ENCODE results near the gene SRSF2.
A peak's percentile ranks its signal among the peaks of the same experiment; 100 is the strongest.
"Not testable (repeated sequence)": the region's sequence is repeated elsewhere in the genome, so short reads cannot be mapped to it uniquely, and the experiment has no call there.

The SRSF2 gene

GRCh38 chr17:76737082-76737675 is at the start of gene SRSF2:
Gene SRSF2 (minus strand): TSS chr17:76737331. CDS start chr17:76737160, 171 bp downstream.
- peak; percentile 100 for DNase-seq

GRCh38 chr17:76784926-76785325 is 47.8 kb upstream of the SRSF2 start:
- DNase-seq: no peak

- no peak for DNase-seq
Measured at GRCh38 chr17:76783146-76783545, 46.0 kb upstream of the SRSF2 start.

GRCh38 chr17:76781056-76781982 is 44.2 kb upstream of the SRSF2 start:
- no peak for DNase-seq

GRCh38 chr17:76775021-76775600 is 38.0 kb upstream of the SRSF2 start:
- no peak for DNase-seq

- peak; percentile 38 for DNase-seq
Measured at GRCh38 chr17:76772842-76773525, 35.9 kb upstream of the SRSF2 start.

GRCh38 chr17:76758570-76758969 is 21.4 kb upstream of the SRSF2 start:
- DNase-seq: no peak

GRCh38 chr17:76757256-76757655 is 20.1 kb upstream of the SRSF2 start:
- no peak for DNase-seq

GRCh38 chr17:76755285-76755684 is 18.2 kb upstream of the SRSF2 start:
- no peak for DNase-seq

- DNase-seq: no peak
Measured at GRCh38 chr17:76753061-76753961, 16.2 kb upstream of the SRSF2 start.

- no peak for DNase-seq
Measured at GRCh38 chr17:76752006-76752405, 14.9 kb upstream of the SRSF2 start.

- no peak for DNase-seq
Measured at GRCh38 chr17:76751416-76751993, 14.4 kb upstream of the SRSF2 start.

- DNase-seq: no peak
Measured at GRCh38 chr17:76748657-76749056, 11.5 kb upstream of the SRSF2 start.

- no peak for DNase-seq
Measured at GRCh38 chr17:76747716-76748363, 10.7 kb upstream of the SRSF2 start.

GRCh38 chr17:76745785-76746184 is 8.7 kb upstream of the SRSF2 start:
- DNase-seq: not testable (repeated sequence)

GRCh38 chr17:76744747-76745146 is 7.6 kb upstream of the SRSF2 start:
- no peak for DNase-seq

GRCh38 chr17:76742958-76743357 is 5.8 kb upstream of the SRSF2 start:
- DNase-seq: no peak

- DNase-seq: peak; percentile 39
Measured at GRCh38 chr17:76740329-76741118, 3.4 kb upstream of the SRSF2 start.

- DNase-seq: not testable (repeated sequence)
Measured at GRCh38 chr17:76739568-76740115, 2.5 kb upstream of the SRSF2 start.

- no peak for DNase-seq
Measured at GRCh38 chr17:76738468-76738850, 1.3 kb upstream of the SRSF2 start.

Data from femur (tissue), 1 donor.